ENCODE data around the gene POLR1G.
A peak's percentile ranks its signal among the peaks of the same experiment; 100 is the strongest.

The POLR1G gene

GRCh38 chr19:45406226-45407090, at the start of gene POLR1G:
TSS of gene POLR1G (plus strand) at chr19:45406644. CDS start at chr19:45406697, 53 bp downstream.
- Histone ChIP-seq H3K36me3 (ENCODE audit: control insufficient read depth, insufficient read depth, low read length) (peaks cover 22% of the 10 kb centered on the region), H3K4me3 (ENCODE audit: low read depth, low read length) (peak within 1 kb of the TSS; percentile 86), H3K27me3 (ENCODE audit: control insufficient read depth, insufficient read depth, low read length) (no peaks in the 10 kb centered on the region; the same call in 1 of the 2 replicates), H3K9ac (ENCODE audit: low read depth, low read length) (peak within 1 kb of the TSS; percentile 99), H3K9me3 (ENCODE audit: control insufficient read depth, insufficient read depth, low read length) (no peaks in the 10 kb centered on the region), H3K4me1 (ENCODE audit: control insufficient read depth, insufficient read depth, low read length) (peaks cover 22% of the 10 kb centered on the region), H3K27ac (ENCODE audit: low read depth, low read length) (peak within 1 kb of the TSS; percentile 98)

DNA sequence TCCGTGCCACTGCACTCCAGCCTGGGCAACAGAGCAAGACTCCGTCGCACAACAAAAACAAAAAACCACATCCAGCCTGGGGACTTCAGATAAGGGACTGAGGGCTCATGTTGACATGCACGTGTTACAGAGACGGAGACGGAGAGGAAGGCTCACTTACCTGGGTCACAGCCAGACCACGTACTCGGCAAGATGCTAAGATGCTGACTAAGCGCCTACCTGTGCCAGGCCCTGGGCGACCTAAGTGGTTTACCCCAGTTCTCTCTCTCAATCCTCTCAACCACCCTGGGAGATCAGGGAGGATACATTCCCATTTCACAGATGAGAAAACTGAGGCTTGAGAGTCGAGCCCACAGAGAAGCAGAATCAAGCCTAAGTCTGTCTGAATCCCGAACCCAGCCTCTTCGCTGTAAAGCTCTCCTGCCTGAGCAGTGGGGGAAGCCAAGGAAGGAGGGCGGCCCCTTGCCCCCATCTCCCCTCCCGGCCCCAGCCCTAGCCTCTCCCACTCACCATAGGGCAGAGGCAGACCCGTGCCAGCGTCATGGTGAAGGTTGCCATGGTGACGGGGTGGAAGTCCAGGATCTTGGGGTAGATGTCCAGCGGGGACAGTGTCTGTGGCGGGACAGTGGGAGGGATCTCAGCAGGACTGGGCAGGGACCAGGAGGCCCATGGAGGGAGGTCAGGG, 49.5 kb upstream of the POLR1G start:
- no peak overlapping the region for H3K9ac ChIP-seq (ENCODE audit: low read depth, low read length)
- H3K36me3 ChIP-seq (ENCODE audit: control insufficient read depth, insufficient read depth, low read length), result peaks cover 91% of the 10 kb centered on the region
- H3K27me3 ChIP-seq (ENCODE audit: control insufficient read depth, insufficient read depth, low read length), result no peaks in the 10 kb centered on the region
- H3K9me3 ChIP-seq (ENCODE audit: control insufficient read depth, insufficient read depth, low read length), result no peaks in the 10 kb centered on the region
- H3K4me1 ChIP-seq (ENCODE audit: control insufficient read depth, insufficient read depth, low read length), result no peaks in the 10 kb centered on the region
- no peak overlapping the region for H3K27ac ChIP-seq (ENCODE audit: low read depth, low read length)
- H3K4me3 ChIP-seq (ENCODE audit: low read depth, low read length), result no peak overlapping the region

DNA sequence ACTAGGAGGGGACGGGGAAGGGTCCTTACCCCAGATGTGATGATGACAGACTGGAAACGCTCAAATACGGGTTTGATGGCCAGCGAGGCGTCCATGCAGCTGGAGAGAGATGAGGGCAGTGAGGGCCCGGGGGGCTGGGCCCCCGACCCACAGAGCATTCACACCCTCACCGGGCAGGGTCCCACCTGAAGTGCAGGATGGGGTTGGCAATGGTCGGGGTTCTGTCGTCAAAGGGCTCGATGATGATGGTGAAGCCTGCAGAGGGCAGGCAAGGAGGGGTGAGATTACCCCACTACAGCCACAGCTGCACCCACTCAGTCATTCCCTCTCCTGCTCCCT, 49.0 kb upstream of the POLR1G start:
- Histone ChIP-seq H3K27ac (ENCODE audit: low read depth, low read length) (no peak overlapping the region), H3K9me3 (ENCODE audit: control insufficient read depth, insufficient read depth, low read length) (no peaks in the 10 kb centered on the region), H3K27me3 (ENCODE audit: control insufficient read depth, insufficient read depth, low read length) (no peaks in the 10 kb centered on the region), H3K4me3 (ENCODE audit: low read depth, low read length) (no peak overlapping the region), H3K9ac (ENCODE audit: low read depth, low read length) (no peak overlapping the region), H3K4me1 (ENCODE audit: control insufficient read depth, insufficient read depth, low read length) (no peaks in the 10 kb centered on the region), H3K36me3 (ENCODE audit: control insufficient read depth, insufficient read depth, low read length) (peaks cover 91% of the 10 kb centered on the region)

GRCh38 chr19:45358213-45358792, 48.1 kb upstream of the POLR1G start:
- no peaks in the 10 kb centered on the region for H3K27me3 ChIP-seq (ENCODE audit: control insufficient read depth, insufficient read depth, low read length)
- H3K4me3 ChIP-seq (ENCODE audit: low read depth, low read length), result no peak overlapping the region
- H3K4me1 ChIP-seq (ENCODE audit: control insufficient read depth, insufficient read depth, low read length), result no peaks in the 10 kb centered on the region
- no peaks in the 10 kb centered on the region for H3K9me3 ChIP-seq (ENCODE audit: control insufficient read depth, insufficient read depth, low read length)
- H3K9ac ChIP-seq (ENCODE audit: low read depth, low read length), result no peak overlapping the region
- peaks cover 91% of the 10 kb centered on the region for H3K36me3 ChIP-seq (ENCODE audit: control insufficient read depth, insufficient read depth, low read length)
- no peak overlapping the region for H3K27ac ChIP-seq (ENCODE audit: low read depth, low read length)

DNA sequence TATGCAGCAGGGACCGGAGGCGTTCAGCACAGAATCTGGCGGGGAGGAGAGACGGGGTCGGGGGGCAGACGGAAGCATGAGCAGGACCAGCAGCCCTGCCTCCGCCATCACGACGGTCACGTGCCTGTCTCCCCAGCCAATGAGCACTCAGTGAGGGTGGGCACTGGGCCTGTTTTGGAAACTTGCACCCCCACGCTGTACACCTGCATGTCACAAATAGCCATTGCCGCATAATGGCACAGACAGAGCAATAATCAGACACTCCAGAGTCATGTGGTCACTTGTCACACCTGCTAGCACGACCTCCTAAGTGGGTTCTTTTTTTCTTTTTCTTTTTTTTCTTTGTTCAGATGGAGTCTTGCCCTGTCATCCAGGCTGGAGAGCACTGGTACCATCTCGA, 44.8 kb upstream of the POLR1G start:
- Histone ChIP-seq H3K9me3 (ENCODE audit: control insufficient read depth, insufficient read depth, low read length) (no peaks in the 10 kb centered on the region), H3K4me3 (ENCODE audit: low read depth, low read length) (no peak overlapping the region), H3K27ac (ENCODE audit: low read depth, low read length) (no peak overlapping the region), H3K4me1 (ENCODE audit: control insufficient read depth, insufficient read depth, low read length) (no peaks in the 10 kb centered on the region), H3K27me3 (ENCODE audit: control insufficient read depth, insufficient read depth, low read length) (no peaks in the 10 kb centered on the region), H3K9ac (ENCODE audit: low read depth, low read length) (no peak overlapping the region), H3K36me3 (ENCODE audit: control insufficient read depth, insufficient read depth, low read length) (peaks cover 87% of the 10 kb centered on the region)

GRCh38 chr19:45362291-45362690, 44.2 kb upstream of the POLR1G start:
- H3K4me3 ChIP-seq (ENCODE audit: low read depth, low read length), result no peak overlapping the region
- peaks cover 81% of the 10 kb centered on the region for H3K36me3 ChIP-seq (ENCODE audit: control insufficient read depth, insufficient read depth, low read length)
- no peak overlapping the region for H3K27ac ChIP-seq (ENCODE audit: low read depth, low read length)
- no peaks in the 10 kb centered on the region for H3K9me3 ChIP-seq (ENCODE audit: control insufficient read depth, insufficient read depth, low read length)
- no peaks in the 10 kb centered on the region for H3K27me3 ChIP-seq (ENCODE audit: control insufficient read depth, insufficient read depth, low read length)
- H3K9ac ChIP-seq (ENCODE audit: low read depth, low read length), result no peak overlapping the region
- H3K4me1 ChIP-seq (ENCODE audit: control insufficient read depth, insufficient read depth, low read length), result no peaks in the 10 kb centered on the region

- Histone ChIP-seq H3K36me3 (ENCODE audit: control insufficient read depth, insufficient read depth, low read length) (peaks cover 76% of the 10 kb centered on the region), H3K27ac (ENCODE audit: low read depth, low read length) (no peak overlapping the region), H3K9me3 (ENCODE audit: control insufficient read depth, insufficient read depth, low read length) (no peaks in the 10 kb centered on the region), H3K4me3 (ENCODE audit: low read depth, low read length) (no peak overlapping the region), H3K27me3 (ENCODE audit: control insufficient read depth, insufficient read depth, low read length) (no peaks in the 10 kb centered on the region), H3K9ac (ENCODE audit: low read depth, low read length) (no peak overlapping the region), H3K4me1 (ENCODE audit: control insufficient read depth, insufficient read depth, low read length) (no peaks in the 10 kb centered on the region)
Observed at GRCh38 chr19:45363861-45364459, 42.5 kb upstream of the POLR1G start.

DNA sequence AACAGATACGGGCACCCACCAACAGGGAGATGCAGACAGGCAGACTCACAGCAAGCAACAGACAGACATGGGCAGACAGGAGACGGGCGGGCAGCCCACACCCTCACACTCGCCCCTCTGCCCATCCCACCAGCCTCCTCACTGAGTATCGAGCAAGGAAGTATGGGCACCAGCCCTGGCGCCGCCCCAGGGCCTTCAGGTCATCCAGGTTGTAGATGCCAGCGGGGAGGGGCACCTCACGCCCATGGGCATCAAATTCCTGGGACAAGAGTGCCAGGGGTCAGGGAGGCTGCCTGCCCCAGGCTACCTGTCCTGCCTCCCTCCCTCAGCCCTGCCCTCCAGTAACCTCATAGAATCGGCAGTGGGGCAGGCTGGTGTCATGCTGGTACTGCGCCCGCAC, 41.7 kb upstream of the POLR1G start:
- Histone ChIP-seq H3K4me3 (ENCODE audit: low read depth, low read length) (no peak overlapping the region), H3K36me3 (ENCODE audit: control insufficient read depth, insufficient read depth, low read length) (peaks cover 69% of the 10 kb centered on the region), H3K4me1 (ENCODE audit: control insufficient read depth, insufficient read depth, low read length) (no peaks in the 10 kb centered on the region), H3K27ac (ENCODE audit: low read depth, low read length) (no peak overlapping the region), H3K27me3 (ENCODE audit: control insufficient read depth, insufficient read depth, low read length) (no peaks in the 10 kb centered on the region), H3K9ac (ENCODE audit: low read depth, low read length) (no peak overlapping the region), H3K9me3 (ENCODE audit: control insufficient read depth, insufficient read depth, low read length) (no peaks in the 10 kb centered on the region)

DNA sequence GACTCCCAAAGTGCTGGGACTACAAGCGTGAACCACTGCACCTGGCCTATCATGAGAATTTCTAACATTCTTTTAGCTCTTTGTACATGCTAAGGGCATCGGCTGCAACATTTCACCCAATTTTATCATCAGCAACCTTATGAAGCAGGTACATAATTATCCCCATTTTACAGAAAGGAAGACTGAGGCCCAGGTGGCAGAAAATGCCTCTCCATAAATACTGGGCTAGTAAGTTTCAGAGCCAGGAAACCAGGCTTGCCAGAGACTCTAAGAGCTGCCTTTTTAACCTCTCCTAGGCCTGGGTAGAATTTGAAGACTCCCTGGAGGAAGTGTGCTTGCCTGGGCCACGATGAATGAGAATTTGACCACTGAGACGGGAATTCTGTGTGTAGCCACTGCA, 38.3 kb upstream of the POLR1G start:
- H3K9me3 ChIP-seq (ENCODE audit: control insufficient read depth, insufficient read depth, low read length), result no peaks in the 10 kb centered on the region
- H3K36me3 ChIP-seq (ENCODE audit: control insufficient read depth, insufficient read depth, low read length), result peaks cover 42% of the 10 kb centered on the region
- no peaks in the 10 kb centered on the region for H3K27me3 ChIP-seq (ENCODE audit: control insufficient read depth, insufficient read depth, low read length)
- no peak overlapping the region for H3K27ac ChIP-seq (ENCODE audit: low read depth, low read length)
- no peak overlapping the region for H3K4me3 ChIP-seq (ENCODE audit: low read depth, low read length)
- no peak overlapping the region for H3K9ac ChIP-seq (ENCODE audit: low read depth, low read length)
- H3K4me1 ChIP-seq (ENCODE audit: control insufficient read depth, insufficient read depth, low read length), result no peaks in the 10 kb centered on the region

GRCh38 chr19:45368737-45369340, 37.6 kb upstream of the POLR1G start:
- Histone ChIP-seq H3K4me3 (ENCODE audit: low read depth, low read length) (no peak overlapping the region), H3K9ac (ENCODE audit: low read depth, low read length) (no peak overlapping the region), H3K27me3 (ENCODE audit: control insufficient read depth, insufficient read depth, low read length) (no peaks in the 10 kb centered on the region), H3K4me1 (ENCODE audit: control insufficient read depth, insufficient read depth, low read length) (no peaks in the 10 kb centered on the region), H3K36me3 (ENCODE audit: control insufficient read depth, insufficient read depth, low read length) (peaks cover 34% of the 10 kb centered on the region), H3K9me3 (ENCODE audit: control insufficient read depth, insufficient read depth, low read length) (no peaks in the 10 kb centered on the region), H3K27ac (ENCODE audit: low read depth, low read length) (no peak overlapping the region)

Measured in HUES48 (cell line).